WTC11 (cell line): ENCODE data around the gene FOXO1. TPM values are rescaled to one million over a fixed set of nuclear protein-coding genes. Genes with fewer than 3 reads are reported as not detected.

Experiments used
- ATAC-seq: fragments of 200-7000 bp; cut with Tn5 transposase; 2 replicates; pipeline ENCODE4 v1.10.0; 2021; ENCODE audit warnings: mild to moderate bottlenecking, moderate library complexity
- CTCF ChIA-PET: fragments of 300-600 bp; sonication (Branson Sonifier 250); formaldehyde crosslinking; loops from one replicate; lab custom pipeline; 2021; ENCODE audit warnings: antibody characterized with exemption; lab: Charles Lee
- POLR2A ChIA-PET: fragments of 350-600 bp; sonication (Branson Sonifier 250); formaldehyde crosslinking; loops from one replicate; lab custom pipeline; 2021; ENCODE audit warnings: antibody characterized with exemption; lab: Charles Lee
- DNase-seq: peaks from one replicate; pipeline ENCODE4 v3.0.0; 2021; ENCODE audit warnings: low spot score
- H3K27ac Mint-ChIP-seq: 2 replicates; pipeline ENCODE4 v1.8.0; 2021; ENCODE audit warnings: mixed read lengths
- H3K27me3 Mint-ChIP-seq: 2 replicates; pipeline ENCODE4 v1.8.0; 2021; ENCODE audit warnings: low read depth, mild to moderate bottlenecking, moderate library complexity, mixed read lengths
- H3K36me3 Mint-ChIP-seq: 2 replicates; pipeline ENCODE4 v1.8.0; 2021; ENCODE audit warnings: mixed read lengths
- H3K4me1 Mint-ChIP-seq: 2 replicates; pipeline ENCODE4 v1.8.0; 2022; ENCODE audit warnings: mixed read lengths
- H3K4me3 Mint-ChIP-seq: 2 replicates; pipeline ENCODE4 v1.8.0; 2021; ENCODE audit warnings: mild to moderate bottlenecking, moderate library complexity, mixed read lengths
- H3K9me3 Mint-ChIP-seq: 2 replicates; pipeline ENCODE4 v1.8.0; 2021; ENCODE audit warnings: mixed read lengths
- CREB1 ChIP-seq: sonication (generic); formaldehyde crosslinking; IDR thresholded peaks from 2 replicates; pipeline ENCODE4 v1.8.0; 2023; ENCODE audit warnings: mild to moderate bottlenecking, missing genetic modification reagents
- CTCF ChIP-seq: fragments of 200-600 bp; IDR thresholded peaks from 2 replicates; pipeline ENCODE4 v1.8.0; 2022; ENCODE audit warnings: antibody characterized with exemption
- E2F1 ChIP-seq: sonication (generic); formaldehyde crosslinking; IDR thresholded peaks from 2 replicates; pipeline ENCODE4 v1.8.0; 2022; ENCODE audit warnings: mild to moderate bottlenecking, missing genetic modification reagents
- EMX1 ChIP-seq: fragments of 250-450 bp; sonication (Bioruptor Pico); IDR thresholded peaks from 2 replicates; pipeline ENCODE4 v1.8.0; 2021; ENCODE audit warnings: mild to moderate bottlenecking
- FOXK1 ChIP-seq: sonication (generic); formaldehyde crosslinking; IDR thresholded peaks from 2 replicates; pipeline ENCODE4 v1.8.0; 2022; ENCODE audit warnings: mild to moderate bottlenecking, moderate library complexity, missing genetic modification reagents
- FOXP1 ChIP-seq: sonication (generic); formaldehyde crosslinking; IDR thresholded peaks from 2 replicates; pipeline ENCODE4 v1.8.0; 2022; ENCODE audit warnings: missing genetic modification reagents, mild to moderate bottlenecking, moderate library complexity, borderline replicate concordance
- NFATC4 ChIP-seq: fragments of 250-450 bp; sonication (Bioruptor Pico); IDR thresholded peaks from 2 replicates; pipeline ENCODE4 v1.9.0; 2021; ENCODE audit warnings: mild to moderate bottlenecking
- PRDM15 ChIP-seq: sonication (generic); formaldehyde crosslinking; IDR thresholded peaks from 2 replicates; pipeline ENCODE4 v1.8.0; 2022; ENCODE audit warnings: missing genetic modification reagents
- PREB ChIP-seq: sonication (generic); formaldehyde crosslinking; IDR thresholded peaks from 2 replicates; pipeline ENCODE4 v1.8.1; 2022; ENCODE audit warnings: mild to moderate bottlenecking, missing genetic modification reagents, moderate library complexity, borderline replicate concordance
- SOX15 ChIP-seq: fragments of 250-450 bp; sonication (Bioruptor Pico); IDR thresholded peaks from 2 replicates; pipeline ENCODE4 v1.9.0; 2021; ENCODE audit warnings: mild to moderate bottlenecking
- TEAD4 ChIP-seq: sonication (generic); formaldehyde crosslinking; IDR thresholded peaks from 2 replicates; pipeline ENCODE4 v1.8.0; 2022; ENCODE audit warnings: mild to moderate bottlenecking, missing genetic modification reagents
- USF2 ChIP-seq: sonication (generic); formaldehyde crosslinking; IDR thresholded peaks from 2 replicates; pipeline ENCODE4 v1.8.1; 2023; ENCODE audit warnings: mild to moderate bottlenecking, missing genetic modification reagents, moderate library complexity
- ZBTB21 ChIP-seq: sonication (generic); formaldehyde crosslinking; IDR thresholded peaks from 2 replicates; pipeline ENCODE4 v1.8.1; 2023; ENCODE audit warnings: mild to moderate bottlenecking, missing genetic modification reagents, borderline replicate concordance
- ZBTB43 ChIP-seq: sonication (generic); formaldehyde crosslinking; IDR thresholded peaks from 2 replicates; pipeline ENCODE4 v1.8.1; 2023; ENCODE audit warnings: mild to moderate bottlenecking, missing genetic modification reagents
- total RNA-seq: library from RNA; stranded (reverse); gene quantifications from 3 replicates; pipeline ENCODE4 v1.2.3, GENCODE V29; 2021
- TF ChIP-seq, protein P1 (sequence below): sonication (generic); formaldehyde crosslinking; IDR thresholded peaks from 2 replicates; pipeline ENCODE4 v1.8.0; 2022; ENCODE audit warnings: mild to moderate bottlenecking, missing genetic modification reagents
- TF ChIP-seq, protein P2 (sequence below): fragments of 250-450 bp; sonication (Bioruptor Pico); IDR thresholded peaks from 2 replicates; pipeline ENCODE4 v1.9.0; 2021; ENCODE audit warnings: mild to moderate bottlenecking, borderline replicate concordance

FOXO1 gene
- total RNA-seq, 1 experiment from 2014 or later = 37.9 TPM

DNA sequence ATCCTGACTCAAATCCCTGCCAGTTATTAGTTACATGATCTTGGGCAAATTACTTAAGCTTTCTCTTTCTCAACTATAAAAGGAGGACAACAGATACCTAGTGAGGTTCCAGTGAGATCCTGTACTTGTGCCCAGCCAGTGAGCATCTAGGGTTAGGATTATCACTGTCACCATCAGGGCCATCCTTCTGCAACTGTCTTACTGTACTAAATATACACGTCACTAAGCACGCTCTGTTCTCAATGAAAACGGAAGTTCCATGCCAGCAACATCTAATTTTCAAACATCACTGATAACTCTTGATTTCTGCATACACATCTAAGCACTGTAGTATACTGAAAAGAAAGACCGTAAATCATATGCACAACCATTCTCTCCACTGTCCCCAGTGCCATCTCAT lies 70.0 kb downstream of the FOXO1 start:
- H3K27ac Mint-ChIP-seq = 0 out of 2 replicates have a peak overlapping the region, but pooled peaks have one; percentile 0
- no peaks in the 10 kb centered on the region for H3K27me3 Mint-ChIP-seq
- POLR2A ChIA-PET = no interaction called here
- TF ChIP-seq PREB (CRISPR knock-in tag) (no peak), PRDM15 (CRISPR knock-in tag) (no peak), CREB1 (no peak), TEAD4 (no peak), NFATC4 (CRISPR knock-in tag) (no peak)
- TF ChIP-seq, all 79 proteins: peak for 0
- Mint-ChIP-seq H3K36me3 (no peaks in the 10 kb centered on the region), H3K4me1 (peaks cover 84% of the 10 kb centered on the region), H3K9me3 (no peaks in the 10 kb centered on the region), H3K4me3 (no peak overlapping the region)
- ATAC-seq (no peak), DNase-seq (no peak)
- CTCF ChIA-PET = no interaction called here

GRCh38 chr13:40595693-40596092 lies 70.7 kb downstream of the FOXO1 start:
- ATAC-seq = no peak
- ChIA-PET POLR2A (no interaction called here), CTCF (interaction anchor here (0.6 kb wide), 1 partner anchor 57 kb away, joined by 4 read pairs; no protein-coding TSS in a partner anchor)
- H3K27ac Mint-ChIP-seq = peak overlapping the region; percentile 25; the same call in 1 of the 2 replicates
- no peak for DNase-seq
- no peak for TF ChIP-seq FOXP1 (CRISPR knock-in tag)
- no peak for TF ChIP-seq SOX15
- no peak for TF ChIP-seq USF2
- TF ChIP-seq CTCF = no peak
- TF ChIP-seq PREB (CRISPR knock-in tag) = no peak
- TF ChIP-seq ZBTB21 (CRISPR knock-in tag) = no peak
- TF ChIP-seq, protein P1, sequence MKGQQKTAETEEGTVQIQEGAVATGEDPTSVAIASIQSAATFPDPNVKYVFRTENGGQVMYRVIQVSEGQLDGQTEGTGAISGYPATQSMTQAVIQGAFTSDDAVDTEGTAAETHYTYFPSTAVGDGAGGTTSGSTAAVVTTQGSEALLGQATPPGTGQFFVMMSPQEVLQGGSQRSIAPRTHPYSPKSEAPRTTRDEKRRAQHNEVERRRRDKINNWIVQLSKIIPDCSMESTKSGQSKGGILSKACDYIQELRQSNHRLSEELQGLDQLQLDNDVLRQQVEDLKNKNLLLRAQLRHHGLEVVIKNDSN = no peak
- no peak for TF ChIP-seq ZBTB43 (CRISPR knock-in tag)
- TF ChIP-seq, protein P2, sequence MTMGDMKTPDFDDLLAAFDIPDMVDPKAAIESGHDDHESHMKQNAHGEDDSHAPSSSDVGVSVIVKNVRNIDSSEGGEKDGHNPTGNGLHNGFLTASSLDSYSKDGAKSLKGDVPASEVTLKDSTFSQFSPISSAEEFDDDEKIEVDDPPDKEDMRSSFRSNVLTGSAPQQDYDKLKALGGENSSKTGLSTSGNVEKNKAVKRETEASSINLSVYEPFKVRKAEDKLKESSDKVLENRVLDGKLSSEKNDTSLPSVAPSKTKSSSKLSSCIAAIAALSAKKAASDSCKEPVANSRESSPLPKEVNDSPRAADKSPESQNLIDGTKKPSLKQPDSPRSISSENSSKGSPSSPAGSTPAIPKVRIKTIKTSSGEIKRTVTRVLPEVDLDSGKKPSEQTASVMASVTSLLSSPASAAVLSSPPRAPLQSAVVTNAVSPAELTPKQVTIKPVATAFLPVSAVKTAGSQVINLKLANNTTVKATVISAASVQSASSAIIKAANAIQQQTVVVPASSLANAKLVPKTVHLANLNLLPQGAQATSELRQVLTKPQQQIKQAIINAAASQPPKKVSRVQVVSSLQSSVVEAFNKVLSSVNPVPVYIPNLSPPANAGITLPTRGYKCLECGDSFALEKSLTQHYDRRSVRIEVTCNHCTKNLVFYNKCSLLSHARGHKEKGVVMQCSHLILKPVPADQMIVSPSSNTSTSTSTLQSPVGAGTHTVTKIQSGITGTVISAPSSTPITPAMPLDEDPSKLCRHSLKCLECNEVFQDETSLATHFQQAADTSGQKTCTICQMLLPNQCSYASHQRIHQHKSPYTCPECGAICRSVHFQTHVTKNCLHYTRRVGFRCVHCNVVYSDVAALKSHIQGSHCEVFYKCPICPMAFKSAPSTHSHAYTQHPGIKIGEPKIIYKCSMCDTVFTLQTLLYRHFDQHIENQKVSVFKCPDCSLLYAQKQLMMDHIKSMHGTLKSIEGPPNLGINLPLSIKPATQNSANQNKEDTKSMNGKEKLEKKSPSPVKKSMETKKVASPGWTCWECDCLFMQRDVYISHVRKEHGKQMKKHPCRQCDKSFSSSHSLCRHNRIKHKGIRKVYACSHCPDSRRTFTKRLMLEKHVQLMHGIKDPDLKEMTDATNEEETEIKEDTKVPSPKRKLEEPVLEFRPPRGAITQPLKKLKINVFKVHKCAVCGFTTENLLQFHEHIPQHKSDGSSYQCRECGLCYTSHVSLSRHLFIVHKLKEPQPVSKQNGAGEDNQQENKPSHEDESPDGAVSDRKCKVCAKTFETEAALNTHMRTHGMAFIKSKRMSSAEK (CRISPR knock-in tag) = no peak
- TF ChIP-seq FOXK1 (CRISPR knock-in tag) = no peak
- no peak for TF ChIP-seq E2F1 (CRISPR knock-in tag)
- TF ChIP-seq EMX1 = no peak
- TF ChIP-seq, all 79 proteins: peak for 0
- Mint-ChIP-seq H3K36me3 (no peaks in the 10 kb centered on the region), H3K4me1 (peaks cover 87% of the 10 kb centered on the region), H3K4me3 (no peak overlapping the region), H3K9me3 (no peaks in the 10 kb centered on the region), H3K27me3 (no peaks in the 10 kb centered on the region)
